GM18907 (cell line): ENCODE data around the gene BEND6.

ENCODE experiments used
- ATAC-seq: cut with Tn5 transposase; IDR thresholded peaks from one replicate; pipeline ENCODE4 v1.9.1; 2021; ENCODE audit warnings: mild to moderate bottlenecking, moderate library complexity; ENCODE audit not compliant: unreplicated experiment

Gene BEND6

DNA sequence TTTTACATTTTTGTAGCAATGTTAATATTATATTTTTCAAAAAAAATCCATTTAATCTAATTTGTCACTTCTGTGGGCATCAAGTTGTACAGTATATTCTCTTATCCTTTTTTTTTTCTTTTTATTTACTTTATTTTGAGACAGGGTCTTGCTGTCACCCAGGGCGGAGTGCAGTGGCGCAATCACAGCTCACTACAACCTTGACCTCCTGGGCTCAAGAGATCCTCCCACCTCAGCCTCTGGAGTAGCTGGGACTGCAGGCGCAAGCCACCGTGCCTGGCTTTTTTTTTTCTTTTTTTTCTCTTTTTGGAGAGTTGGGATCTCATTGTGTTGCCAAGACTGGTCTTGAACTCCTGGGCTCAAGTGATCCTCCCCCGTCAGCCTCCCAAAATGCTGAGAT, 14.4 kb upstream of the BEND6 start:
- ATAC-seq = no peak

DNA sequence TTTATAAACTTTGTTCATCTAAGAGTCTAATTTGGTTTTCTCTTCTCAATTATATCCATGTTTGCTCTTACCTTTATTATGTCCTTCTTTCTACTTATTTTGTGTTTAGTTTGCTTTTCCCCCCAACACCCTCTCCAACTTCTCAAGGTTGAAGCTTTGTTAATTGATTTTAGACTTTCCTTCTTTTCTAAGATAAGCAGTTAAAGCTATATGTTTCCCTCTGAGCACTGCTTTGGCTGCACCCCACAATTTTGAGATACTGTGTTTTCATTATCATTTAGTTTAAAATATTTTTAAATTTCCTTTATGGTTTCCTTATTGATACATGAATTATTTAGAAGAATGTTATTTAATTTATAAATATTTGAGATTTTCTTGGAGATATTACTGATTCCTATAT, 13.9 kb upstream of the BEND6 start:
- ATAC-seq = no peak

DNA sequence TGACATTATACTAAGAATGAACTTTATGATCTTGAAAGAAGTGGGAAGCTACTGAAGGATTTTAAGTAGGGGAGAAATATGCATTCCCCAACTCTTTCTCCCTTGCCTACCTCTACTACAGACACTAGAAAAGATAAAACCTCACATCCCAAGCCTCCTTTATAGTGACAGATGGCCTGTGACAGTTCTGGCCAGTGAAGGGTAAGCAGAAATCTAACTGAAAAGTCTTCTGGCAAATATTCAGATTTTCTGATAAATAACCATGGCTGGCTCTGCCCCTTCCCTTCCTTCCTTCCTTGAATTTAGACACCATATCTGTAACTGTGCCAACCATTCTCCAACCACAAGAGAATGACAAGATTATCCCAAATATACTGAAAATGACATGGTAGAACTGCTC, 10.2 kb upstream of the BEND6 start:
- ATAC-seq = no peak

DNA sequence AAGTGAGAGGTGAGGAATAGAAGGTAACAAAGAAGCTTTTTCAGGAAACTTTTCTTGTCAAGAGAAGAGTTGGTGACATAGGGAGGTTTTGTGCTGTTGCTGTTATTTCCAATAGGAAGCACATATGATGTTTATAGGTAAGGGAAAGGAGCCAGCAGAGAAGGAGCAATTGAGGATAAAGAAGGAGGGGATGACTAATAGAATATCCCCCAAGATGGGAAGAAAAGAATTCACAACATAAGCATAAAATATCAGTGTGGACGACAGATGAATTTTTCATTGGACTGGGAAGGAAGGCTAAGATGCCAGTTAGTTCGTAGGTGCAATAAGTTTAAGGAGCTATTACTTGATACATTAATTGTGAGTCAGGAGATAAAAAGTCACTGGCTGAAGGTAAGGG, 8.5 kb upstream of the BEND6 start:
- no peak for ATAC-seq

DNA sequence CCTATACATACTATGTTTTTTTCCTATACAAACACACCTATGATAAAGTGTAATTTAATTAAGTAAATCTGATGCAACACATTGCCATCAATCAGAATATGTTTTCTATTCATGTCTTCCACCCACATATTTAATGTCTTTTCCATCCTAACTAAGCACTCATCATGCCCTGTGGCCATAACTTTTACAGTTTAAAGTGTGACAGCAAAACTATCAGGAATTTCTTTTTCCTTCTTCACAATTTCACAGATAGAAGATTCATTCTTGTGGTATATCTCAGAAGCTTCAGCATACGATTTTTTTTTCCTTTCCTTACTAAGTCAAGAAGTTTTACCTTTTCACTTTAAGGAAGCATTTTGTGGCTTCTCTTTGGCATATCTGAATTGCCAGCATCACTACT, 7.0 kb upstream of the BEND6 start:
- no peak for ATAC-seq

DNA sequence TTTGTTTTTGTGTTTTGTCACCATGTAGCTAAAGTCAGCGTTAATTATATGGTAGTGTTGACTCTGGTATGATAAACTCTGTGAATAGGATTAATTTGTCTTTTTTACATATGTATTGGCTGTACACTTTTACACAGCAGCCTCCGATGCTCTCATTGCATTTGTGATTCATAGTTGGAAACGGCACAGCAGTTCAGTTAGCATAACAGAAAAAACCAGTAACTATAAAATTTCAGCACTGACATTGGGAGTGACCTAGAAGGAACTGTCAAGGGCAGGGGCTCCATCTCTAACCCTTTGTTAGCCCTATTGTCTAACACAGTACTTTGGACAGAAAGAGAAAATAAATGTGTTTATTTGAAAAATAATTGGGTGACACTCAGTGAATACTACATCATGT, 5.6 kb upstream of the BEND6 start:
- ATAC-seq = no peak

DNA sequence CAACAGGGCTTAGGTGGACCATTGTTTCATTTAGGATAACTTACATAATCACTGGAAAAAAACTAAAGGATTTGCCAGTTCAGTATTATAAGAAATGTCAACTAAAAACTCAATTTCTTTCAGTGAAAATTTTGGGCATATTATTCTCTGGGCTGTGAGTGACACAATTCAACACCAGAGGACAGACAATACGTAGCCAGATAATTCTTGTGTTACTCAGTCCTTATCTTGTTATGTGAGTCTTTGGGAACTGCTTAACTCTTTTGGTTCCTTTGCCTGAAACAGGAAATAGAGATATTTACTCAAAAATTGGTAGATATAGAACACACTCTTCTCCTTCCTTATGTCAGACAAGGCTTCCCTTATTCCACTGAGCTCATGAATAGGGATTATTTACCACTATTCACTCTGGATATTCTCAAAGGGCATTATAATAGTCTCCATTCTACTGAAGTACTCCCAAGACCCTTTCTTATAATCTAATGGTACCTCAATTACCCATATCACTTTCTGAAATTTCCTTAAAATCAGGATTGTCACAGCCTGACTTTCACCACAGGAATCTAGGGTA, 4.9 kb upstream of the BEND6 start:
- no peak for ATAC-seq

DNA sequence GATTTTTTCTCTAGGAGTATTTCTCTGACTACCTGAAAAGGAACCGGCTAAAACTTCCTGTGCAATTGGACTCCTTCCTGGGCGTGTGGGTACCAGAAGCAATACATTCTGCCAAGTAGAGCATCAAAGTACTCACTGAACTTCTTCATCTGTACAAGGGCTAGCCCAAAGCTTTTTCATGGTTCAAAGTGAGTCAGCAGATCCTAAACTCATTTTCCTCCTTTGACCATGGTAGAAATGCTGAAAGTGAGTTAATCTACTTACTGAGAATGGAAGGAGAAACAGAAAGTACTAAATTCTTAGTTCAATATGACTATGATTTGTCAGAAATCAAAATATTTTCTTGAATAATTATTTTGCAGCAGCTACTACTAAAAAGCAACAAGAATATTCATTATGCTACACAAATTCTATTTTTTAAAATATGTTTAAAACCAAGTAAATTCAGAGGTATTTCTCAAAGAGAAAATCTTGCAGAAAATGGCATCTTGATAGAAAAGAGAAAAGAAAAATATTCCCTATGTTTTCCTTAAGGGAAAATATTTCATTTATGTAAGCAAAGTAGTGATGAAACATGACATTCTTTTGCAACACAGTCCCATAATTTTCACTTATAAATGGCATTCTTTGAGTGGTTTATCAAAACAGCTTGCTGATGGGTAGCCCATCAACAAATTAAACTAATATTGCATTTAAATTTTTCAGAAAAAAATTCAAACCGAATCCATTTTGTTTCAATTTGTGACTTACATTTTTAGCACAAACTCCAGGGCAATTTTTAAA, 3.7 kb upstream of the BEND6 start:
- ATAC-seq = no peak

- no peak for ATAC-seq
Observed at GRCh38 chr6:56953597-56954402, 1.1 kb upstream of the BEND6 start.

GRCh38 chr6:56955171-56956155, 556 bp downstream of the BEND6 start:
- peak; percentile 76 for ATAC-seq

DNA sequence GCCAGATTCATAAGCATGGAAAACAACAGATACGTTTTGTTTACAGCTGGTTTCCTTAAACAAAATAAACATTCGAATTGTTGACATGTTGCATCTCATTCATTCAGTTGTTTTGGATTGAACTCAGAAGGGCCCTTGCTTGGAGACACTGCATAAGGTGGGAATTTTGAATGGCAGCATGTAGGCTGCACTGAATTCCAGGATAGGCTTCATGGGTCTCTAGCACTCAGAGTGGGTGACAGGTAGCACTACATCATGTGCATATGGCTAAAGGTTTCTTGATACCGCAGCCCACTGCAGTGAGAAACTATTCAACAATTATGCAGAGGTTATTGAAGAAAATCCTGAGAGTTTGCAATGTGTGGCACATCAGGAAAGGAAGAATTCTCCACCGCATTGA, 1.6 kb downstream of the BEND6 start:
- no peak for ATAC-seq

- no peak for ATAC-seq
Observed at GRCh38 chr6:56957856-56958255, 2.9 kb downstream of the BEND6 start.

GRCh38 chr6:56958481-56958880, 3.6 kb downstream of the BEND6 start:
- no peak for ATAC-seq

GRCh38 chr6:56959094-56959493, 4.2 kb downstream of the BEND6 start:
- no peak for ATAC-seq

DNA sequence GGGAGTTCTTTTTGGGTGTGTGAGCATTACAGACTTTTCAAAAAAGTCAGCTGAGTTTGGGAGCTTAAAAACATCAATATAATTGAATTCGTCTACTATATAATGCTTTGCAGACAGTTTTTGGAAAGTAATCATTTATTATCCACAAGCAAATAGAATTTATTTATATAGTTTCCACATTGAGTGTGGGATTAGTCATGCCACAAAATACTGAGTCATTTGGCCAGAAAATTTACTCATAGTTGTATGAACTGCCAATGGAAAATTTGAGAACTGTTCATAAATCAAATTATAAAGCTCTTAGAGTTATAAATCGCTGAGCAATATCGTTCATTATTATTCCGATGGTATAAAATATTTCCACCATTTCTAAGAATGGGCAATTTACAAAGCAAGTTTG, 5.0 kb downstream of the BEND6 start:
- no peak for ATAC-seq

- no peak for ATAC-seq
Observed at GRCh38 chr6:56961151-56961550, 6.2 kb downstream of the BEND6 start.

- no peak for ATAC-seq
Observed at GRCh38 chr6:56962441-56962840, 7.5 kb downstream of the BEND6 start.

GRCh38 chr6:56963043-56963442, 8.1 kb downstream of the BEND6 start:
- no peak for ATAC-seq

DNA sequence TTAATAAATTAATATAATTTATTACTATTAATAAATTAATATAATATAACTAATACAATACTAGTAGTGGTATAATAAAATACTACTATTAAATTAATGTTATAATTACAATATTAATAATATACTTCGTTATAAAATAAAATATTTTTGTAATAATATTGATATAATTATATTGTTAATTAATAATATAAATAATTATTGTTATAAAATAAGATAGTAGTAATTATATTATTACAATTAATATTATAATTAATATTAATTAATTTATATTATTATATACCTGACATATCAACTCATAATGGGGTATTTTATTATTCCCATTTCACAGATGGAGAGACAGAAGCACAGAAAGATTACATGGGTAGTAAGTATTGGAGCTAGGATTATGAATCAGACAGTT, 8.9 kb downstream of the BEND6 start:
- ATAC-seq = no peak

- ATAC-seq = no peak
Observed at GRCh38 chr6:56965126-56965525, 10.2 kb downstream of the BEND6 start.

GRCh38 chr6:56970849-56971248, 15.9 kb downstream of the BEND6 start:
- ATAC-seq = no peak
